GM18870 (cell line): ENCODE data around the gene BORA.
"Not testable (repeated sequence)": the region's sequence is repeated elsewhere in the genome, so short reads cannot be mapped to it uniquely, and the experiment has no call there.

ENCODE experiments used
- ATAC-seq: cut with Tn5 transposase; IDR thresholded peaks from one replicate; pipeline ENCODE4 v1.9.1; 2021; ENCODE audit warnings: moderate library complexity; ENCODE audit not compliant: unreplicated experiment

BORA gene

GRCh38 chr13:72760189-72760588 is 32.5 kb downstream of the BORA start:
- ATAC-seq: no peak

- no peak for ATAC-seq
Measured at GRCh38 chr13:72763411-72763810, 35.7 kb downstream of the BORA start.

GRCh38 chr13:72774019-72774418 is 46.3 kb downstream of the BORA start:
- no peak for ATAC-seq

GRCh38 chr13:72781451-72782439 is 54.0 kb downstream of the BORA start, which contains the start of the genes DIS3 and PIBF1:
TSS of gene DIS3 (minus strand) at chr13:72781900. CDS start at chr13:72781832, 68 bp downstream.
TSS of gene PIBF1 (plus strand) at chr13:72782133. CDS start at chr13:72783470, 1,337 bp downstream.
- peak; percentile 98 for ATAC-seq

GRCh38 chr13:72782717-72783116 is 55.0 kb downstream of the BORA start:
- ATAC-seq: no peak

DNA sequence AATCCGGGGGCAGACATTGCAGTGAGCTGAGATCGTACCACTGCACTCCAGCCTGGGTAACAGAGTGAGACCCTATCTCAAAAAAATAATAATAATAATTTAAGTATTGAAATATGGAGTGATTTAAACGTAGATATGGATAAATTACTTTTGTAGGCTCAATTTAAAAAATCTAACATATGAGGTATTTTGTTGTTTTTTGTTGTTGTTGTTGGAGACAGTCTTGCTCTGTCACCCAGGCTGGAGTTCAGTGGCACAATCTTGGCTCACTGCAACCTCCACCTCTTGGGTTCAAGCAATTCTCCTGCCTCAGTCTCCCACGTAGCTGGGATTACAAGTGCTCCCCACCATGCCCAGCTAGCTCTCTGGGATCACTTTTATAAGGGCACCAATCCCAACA is 57.0 kb downstream of the BORA start:
- ATAC-seq: not testable (repeated sequence)

DNA sequence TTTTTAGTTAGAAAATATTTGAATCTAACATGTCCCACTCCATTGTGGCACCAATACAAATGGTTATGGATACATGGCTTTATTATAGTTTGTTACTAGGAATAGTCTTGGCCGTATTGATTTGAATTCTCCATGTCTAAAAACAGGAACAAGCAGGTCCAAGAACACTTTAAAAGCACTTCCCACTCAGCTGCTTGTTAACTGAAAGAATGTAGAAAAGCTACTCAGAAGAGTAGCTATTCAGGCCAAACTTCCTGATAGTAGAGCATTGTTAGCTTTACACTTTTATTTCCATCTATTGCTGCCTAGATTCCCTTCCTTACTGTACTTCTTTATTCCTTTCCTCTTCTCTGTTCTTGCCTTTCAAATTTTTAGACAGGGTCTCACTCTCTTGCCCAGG is 61.1 kb downstream of the BORA start:
- no peak for ATAC-seq

DNA sequence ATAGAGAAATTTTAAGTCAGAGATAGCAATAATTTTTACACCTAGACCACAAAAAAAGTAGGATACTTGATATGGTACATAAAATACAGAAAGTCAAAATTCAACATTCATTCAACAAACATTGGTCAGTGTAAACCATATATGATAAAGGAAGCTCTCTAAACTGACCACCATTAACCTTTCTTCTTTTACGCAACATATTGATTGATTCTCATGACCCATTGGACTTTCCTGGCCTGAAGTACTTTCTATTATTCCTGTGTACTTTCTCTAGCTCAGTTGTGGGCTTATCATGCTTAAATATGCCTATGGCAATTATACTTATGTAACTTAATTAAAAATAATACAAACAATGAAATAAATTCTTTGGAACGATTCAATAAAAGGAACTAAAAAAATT is 64.9 kb downstream of the BORA start:
- ATAC-seq: no peak

GRCh38 chr13:72798817-72799216 is 71.1 kb downstream of the BORA start:
- no peak for ATAC-seq

- ATAC-seq: no peak
Measured at GRCh38 chr13:72804301-72804700, 76.6 kb downstream of the BORA start.
